Fibroblast of upper back skin (primary cell): ENCODE measurements around the gene EHMT1.
"Not testable (repeated sequence)": the region's sequence is repeated elsewhere in the genome, so short reads cannot be mapped to it uniquely, and the experiment has no call there.

ENCODE experiments used
- DNase-seq: peaks from one replicate; pipeline ENCODE4 v3.0.0-alpha.2; 2013

Gene EHMT1

DNA sequence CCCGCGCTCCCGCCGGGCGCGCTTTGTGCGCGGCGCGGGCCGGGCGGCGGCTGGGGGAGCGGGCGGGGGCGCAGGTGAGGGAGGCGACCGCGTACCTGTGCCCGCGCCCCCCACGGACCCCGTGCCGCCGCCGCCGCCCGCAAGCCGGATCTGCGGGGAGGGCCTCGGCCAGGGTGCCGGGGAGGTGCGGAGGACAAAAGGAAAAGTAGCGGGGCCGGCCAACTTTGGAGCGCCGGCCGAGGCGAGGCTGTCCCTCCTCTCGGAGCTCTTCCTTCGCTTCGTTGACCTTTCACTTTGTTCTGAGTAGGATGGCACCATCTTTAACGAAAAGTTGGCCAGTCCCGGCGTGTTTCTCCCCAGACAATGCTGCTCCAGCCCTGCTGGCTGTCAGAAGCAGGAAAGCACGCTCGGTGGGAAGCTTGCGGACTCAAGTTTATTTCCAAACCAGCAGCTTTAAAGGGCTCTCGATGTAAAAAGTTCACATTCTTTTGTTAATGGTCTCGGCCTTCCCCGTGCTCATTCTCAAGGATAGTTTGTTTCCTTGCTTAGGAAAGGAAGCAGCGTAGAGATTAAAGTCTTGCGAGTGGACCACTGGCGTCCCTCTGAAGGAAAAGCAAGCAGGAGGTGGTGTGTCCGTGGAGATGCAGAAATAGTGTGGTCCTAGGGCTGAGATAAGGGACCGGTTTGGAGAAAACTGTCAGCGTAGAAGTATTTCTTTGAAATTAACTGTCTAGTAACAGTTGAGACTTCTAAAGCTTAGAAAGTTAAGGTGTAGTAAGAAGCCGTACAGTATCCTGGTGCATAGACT lies 639 bp downstream of the EHMT1 start:
- DNase-seq: no peak

DNA sequence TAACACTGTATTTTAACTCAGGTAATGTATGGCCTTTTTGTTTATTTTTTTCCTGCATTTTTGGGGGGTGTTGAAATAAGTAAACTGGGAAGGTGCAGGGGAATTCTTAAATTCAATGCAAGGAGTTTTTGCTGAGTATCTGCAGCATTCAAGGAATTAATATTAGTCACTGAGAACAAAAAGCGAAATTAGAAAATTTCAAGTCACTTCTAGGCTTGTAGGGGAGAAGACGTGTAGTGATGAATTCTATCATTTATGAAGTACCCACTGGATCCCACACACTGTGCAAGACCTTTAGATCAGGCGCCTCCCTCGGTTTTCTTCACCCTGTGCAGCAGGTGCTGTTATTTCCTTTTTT lies 1.2 kb downstream of the EHMT1 start:
- DNase-seq: no peak

DNA sequence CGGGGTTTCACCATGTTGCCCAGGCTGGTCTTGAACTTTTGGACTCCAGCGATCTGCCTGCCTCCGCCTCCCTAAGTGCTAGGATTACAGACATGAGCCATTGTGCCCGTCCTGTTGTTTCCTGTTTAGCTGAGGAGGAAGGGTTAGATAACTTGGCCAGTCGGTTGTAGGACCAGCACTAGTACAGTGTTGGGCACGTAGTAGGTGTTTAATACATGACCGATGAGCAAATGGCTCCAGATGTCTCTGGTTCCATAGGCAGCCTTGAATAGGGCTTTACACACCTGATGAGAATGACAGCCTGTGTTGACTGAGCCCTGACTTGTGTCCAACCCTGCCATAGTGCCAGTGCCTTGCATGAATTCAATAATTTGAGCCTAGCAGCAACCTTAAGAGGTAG lies 1.8 kb downstream of the EHMT1 start:
- DNase-seq: no peak

DNA sequence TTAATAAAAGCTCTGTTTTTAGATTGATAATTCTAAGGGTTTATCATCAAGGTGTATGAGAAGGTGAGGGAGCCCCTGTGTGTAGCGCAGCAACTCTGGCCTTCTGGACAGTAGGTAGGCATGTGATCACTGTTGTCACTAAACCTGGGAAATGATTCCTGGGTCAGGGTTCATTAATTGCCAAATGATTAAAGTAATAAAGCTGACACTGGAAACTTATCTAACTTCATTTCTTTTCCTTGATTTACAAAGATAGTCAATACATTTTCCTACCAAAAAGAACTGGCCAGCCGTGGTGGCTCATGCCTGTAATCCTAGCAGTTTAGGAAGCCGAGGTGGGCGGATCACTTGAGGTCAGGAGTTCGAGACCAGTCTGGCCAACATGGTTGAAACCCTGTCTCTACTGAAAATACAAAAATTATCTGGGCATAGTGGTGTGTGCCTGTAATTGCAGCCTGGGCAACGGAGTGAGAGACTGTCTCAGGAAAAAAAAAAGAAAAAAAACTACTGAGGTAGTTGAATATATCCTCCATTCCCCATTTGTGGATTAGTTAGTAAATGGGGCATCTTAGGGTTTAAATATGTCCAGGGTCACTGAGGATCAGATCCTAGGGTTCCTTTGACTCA lies 2.4 kb downstream of the EHMT1 start:
- DNase-seq: no peak

DNA sequence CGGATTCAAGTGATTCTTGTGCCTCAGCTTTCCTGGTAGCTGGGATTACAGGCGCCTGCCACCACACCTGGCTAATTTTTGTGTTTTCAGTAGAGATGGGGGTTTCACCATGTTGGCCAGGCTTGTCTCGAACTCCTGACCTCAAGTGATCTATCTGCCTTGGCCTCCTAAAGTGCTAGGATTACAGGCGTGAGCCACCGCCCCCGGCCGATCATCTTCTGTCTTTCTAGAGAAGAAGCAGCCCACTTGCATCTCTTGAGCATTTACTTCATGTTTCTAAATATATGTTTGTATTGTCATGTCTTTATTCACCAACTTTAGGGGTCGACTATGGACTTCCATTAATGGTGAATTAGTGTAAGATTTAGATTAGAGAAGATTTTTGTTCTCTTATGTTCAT lies 3.4 kb downstream of the EHMT1 start:
- DNase-seq: not testable (repeated sequence)

DNA sequence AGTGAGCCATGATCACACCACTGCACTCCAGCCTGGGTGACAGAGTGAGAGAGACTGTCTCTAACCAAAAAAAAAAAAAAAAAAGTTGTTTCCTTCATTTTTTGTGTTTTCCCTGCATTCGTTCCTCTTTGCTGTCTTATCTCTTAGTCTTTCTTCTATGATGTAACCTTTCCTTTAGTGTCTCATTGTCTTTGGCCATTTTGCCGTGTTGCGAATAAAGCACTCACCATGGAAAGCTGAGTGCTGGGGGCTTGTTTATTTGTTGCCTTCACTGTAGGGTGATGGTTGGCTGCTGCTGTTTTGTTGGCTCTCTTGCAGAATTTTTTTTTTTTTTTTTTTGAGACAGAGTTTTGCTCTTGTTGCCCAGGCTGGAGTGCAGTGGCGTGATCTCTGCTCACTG lies 7.7 kb downstream of the EHMT1 start:
- no peak for DNase-seq

DNA sequence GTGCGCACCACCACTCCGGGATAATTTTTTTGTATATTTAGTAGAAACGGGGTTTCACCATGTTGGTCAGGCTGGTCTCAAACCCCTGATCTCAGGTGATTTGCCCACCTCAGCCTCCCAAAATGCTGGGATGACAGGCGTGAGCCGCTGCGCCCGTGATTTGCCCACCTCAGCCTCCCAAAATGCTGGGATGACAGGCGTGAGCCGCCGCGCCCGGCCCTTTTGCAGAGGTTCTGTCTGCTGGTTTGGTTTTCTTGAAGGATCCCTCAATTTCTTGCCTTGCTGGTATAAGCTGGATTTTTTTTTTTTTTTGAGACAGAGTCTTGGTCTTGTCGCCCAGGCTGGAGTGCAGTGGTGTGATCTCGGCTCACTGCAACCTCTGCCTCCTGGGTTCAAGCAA lies 8.6 kb downstream of the EHMT1 start:
- not testable (repeated sequence) for DNase-seq

DNA sequence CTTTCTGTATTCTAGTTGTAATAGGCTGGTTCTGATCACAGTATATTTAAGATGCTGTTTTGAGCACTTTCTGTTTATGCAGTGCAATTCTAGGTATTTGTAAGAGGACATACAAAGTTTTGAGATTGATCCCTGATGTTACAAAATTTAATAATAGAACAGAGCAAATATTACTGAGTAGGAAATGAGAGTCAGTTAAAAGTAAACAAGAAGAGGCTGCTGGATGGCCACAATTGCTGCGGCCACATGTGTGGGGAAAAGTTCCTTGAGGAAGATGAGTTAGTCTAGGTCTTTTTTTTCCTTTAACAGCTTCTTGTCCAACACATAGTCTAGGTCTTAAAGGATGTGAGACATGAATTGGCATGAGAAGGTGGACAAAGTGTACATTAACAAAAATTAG lies 11.3 kb downstream of the EHMT1 start:
- no peak for DNase-seq

DNA sequence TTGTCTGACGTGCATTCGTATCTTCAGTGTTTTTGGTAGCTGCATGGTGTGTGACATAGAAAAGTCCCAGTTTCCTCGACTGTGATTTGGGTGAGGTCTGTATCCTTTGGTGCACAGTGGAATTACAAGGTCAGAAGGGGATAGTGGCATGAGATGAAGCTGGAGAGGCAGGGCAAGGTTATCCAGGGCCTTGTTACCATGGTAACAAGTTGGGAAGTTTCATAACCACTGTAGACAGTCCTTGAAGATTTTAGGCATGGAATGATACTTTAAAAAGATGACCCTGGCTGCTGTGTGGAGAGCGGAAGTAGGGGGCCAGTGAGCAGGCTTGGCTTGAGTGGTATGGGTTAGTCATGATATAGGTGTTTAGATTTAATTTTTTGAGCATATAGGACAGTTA lies 11.9 kb downstream of the EHMT1 start:
- DNase-seq: no peak

DNA sequence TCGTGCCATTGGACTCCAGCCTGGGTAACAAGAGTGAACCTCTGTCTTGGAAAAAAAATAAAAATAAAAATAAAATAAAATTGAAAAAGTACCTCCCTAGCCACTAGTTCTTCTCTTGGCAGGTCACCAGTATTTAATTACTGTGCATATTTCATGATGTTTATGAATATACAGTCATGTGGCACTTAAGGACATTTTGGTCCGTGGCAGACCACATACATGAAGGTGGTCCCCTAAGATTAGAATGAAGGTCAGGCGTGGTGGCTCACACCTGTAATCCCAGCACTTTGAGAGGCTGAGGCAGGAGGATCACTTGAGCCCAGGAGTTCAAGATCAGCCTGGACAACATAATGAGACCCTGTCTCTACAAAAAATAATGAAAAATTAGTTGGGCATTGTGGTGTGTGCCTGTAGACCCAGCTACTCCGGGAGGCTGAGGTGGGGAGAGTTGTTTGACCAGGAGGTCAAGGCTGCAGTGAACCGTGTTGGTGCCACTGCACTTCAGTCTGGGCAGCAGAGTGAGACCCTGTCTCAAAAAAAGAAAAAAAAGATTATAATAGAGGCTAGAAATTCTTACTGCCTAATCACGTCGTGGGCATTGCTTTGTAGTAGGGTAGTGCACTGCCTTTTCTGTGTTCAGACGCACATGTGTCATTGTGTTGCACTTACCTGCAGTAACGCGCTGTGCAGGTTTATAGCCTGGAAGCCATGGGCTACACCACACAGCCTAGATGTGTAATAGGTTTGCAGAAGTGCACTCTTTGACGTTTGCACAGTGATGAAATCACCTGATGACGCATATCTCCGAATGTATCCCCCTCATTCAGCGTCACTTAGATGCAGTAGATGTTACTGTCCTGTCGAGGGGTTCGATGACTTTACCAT lies 12.8 kb downstream of the EHMT1 start:
- DNase-seq: no peak

DNA sequence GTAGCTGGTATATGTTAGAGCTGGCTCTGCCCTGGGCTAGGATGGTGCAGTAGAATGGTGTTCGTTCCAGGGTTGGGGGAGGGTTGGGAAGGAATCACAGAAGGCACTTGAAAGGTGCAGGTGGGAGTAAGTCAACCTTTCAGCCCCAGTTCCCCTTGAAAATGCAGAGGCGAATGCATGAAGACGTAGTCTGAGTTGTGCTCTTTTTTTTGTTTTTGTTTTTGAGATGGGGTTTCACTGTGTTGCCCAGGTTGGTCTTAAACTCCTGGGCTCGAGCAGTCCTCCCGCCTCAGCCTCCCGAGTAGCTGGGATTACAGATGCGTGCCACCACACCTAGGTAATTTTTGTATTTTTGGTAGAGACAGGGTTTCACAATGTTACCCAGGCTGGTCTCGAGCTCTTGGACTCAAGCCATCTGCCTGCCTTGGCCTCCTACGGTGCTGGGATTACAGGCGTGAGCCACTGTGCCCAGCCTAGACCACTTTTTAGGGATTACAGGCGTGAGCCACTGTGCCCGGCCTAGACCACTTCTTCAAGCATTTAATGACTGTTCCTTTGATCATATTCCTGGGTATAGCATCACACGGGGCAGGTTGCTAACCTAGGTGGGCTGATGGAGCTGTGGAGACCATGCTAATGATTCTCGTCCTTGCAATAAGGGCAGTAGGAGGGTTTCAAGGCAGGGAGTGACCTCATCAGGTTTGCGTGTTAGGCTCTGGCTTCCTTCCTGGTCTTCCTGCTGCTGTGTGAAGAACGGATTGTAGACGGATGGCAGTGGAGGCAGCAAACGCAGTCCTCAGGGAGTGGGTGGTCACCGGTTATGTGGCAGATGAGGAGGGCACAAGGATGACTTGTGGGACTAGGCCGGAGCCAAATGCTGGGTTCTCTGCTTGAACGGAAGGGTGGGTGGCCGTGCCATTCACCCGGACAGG lies 13.7 kb downstream of the EHMT1 start:
- no peak for DNase-seq

DNA sequence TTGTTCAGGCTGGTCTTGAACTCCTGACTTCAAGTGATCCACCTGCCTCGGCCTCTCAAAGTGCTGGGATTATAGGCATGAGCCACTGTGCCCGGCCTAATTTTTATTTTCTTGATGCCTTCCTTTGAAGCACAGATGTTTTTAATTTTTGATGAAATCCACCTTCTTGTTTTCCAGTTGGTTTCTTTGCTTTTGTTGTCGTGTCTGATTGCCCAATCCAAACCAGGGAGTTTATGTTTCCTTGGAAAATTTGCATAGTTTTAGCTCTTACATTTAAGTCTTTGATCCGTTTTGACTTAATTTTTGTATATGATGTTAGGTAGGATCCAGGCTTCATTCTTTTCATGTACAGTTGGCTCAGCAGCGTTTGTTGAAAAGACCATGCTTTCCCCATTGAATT lies 15.2 kb downstream of the EHMT1 start:
- DNase-seq: no peak

DNA sequence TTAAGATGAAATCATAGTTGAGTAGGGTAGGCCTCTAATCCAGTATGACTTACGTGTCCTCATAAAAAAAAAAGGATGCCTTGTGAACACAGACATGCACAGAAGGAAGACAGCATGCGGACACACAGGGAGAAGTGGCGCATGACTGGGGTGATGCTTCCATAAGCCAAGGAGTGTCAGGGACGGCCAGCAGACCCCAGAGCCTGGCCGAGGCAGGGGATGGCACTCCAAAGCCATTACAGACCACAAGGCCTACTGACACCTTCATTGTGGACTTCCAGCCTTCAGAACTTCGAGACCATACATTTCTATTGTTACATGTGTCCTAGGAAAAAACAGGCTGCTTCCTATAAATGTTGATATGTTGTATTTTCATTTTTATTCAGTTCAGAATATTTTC lies 19.9 kb downstream of the EHMT1 start:
- DNase-seq: no peak

DNA sequence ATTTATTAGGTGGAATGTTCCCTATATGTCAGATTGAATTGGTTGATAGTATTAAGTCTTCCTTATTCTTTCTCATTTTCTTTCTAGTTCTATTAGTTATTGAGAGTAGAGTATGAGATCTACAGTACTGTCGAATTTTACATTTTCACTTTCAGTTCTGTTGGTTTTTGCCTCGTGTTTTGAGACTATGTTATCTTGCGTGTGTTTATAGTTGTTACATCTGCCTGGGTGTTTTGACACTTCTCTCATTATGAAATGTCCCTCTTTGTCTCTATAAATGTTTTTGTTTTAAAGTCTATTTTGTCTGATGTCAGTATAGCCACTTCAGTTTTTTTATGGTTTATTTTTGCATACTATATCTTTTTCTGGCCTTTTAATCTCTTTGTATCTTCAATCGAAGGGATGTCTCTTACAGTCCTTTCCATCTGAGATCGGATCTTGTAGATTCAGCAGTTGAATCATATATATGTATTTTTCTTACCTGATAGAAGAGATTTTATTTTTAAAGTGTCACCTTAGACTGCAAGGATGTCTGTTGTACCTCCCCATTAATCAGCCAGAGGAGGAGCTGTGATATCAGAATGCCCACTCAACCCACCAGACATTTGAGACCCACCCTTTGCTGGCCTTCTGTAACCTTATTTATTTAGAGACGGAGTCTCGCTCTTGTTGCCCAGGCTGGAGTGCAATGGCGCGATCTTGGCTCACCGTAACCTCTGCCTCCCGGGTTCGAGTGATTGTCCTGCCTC lies 20.7 kb downstream of the EHMT1 start:
- no peak for DNase-seq

DNA sequence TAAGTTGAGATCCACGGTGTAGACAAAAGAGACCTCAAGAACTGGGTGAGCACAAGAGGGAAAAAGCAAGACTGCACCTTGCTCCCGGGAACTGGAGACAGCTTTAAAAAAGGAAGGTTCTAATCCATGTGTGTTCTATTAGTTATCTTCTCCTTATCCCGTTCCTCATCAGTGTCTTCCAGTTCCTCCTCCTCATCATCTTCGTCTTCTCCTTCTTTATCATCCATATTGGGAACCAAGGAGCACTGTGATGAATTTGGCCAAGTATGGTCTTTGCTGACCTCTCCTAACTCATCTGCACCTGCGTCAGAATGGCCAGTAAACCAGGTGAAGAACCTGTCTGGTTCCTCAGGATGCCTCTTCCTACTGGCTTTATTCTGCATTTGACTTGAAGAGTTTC lies 22.1 kb downstream of the EHMT1 start:
- no peak for DNase-seq

DNA sequence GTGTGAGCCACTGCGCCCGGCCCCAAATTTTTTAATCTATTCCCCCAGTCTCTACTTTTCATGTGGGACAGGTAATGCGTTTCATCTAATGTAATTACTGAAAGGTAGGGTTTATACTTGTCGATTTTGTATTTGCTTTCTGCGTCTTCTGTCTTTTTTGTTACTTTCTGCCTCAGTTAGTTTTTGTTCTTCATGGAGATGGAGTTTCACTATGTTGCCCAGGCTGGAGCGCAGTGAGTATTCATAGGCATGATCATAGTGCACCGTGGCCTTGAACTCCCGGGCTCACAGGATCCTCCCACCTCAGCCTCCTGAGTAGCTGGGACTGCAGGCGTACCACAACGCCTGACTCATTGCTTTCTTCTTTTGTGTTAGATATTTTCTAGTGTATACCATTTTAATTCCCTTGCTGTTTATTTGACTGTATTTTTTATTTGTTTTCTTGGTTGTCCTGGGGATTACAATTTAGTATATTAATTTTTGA lies 23.4 kb downstream of the EHMT1 start:
- no peak for DNase-seq

DNA sequence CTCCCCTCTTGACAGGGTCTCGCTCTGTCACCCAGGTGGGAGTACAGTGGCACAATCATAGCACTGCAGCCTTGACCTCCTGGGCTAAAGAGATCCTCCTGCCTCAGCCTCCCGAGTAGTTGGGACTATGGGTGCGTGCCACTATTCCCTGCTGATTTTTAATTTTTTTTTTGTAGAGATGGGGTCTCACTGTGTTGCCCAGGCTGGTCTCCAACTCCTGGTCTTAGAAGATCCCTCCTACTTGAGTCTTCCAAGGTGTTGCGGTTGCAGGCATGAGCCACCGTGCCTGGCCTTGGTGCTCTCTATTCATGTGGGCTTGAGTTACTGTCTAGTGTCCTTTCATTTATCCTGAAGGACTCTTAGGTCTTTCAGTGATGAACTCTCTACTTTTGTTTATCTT lies 24.1 kb downstream of the EHMT1 start:
- DNase-seq: no peak

DNA sequence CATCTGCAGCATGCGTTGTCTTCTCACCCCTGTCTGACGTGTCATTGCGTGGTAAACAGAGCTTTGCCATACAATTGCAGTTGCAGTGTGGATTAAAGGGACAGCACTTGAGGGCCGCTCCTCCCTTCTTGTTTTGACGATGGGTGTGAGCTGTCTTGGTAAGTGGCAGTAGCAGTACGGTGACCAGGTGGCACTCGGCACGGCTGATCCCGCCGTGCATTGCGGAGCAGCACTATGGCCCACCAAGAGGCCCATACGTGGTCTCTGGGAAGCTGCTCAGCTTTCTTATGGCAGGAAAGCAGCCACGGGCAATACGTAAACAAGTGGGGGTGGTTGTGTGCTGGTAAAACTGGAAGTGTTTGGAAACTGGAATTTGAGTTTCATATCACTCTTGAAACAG lies 25.1 kb downstream of the EHMT1 start:
- DNase-seq: no peak

DNA sequence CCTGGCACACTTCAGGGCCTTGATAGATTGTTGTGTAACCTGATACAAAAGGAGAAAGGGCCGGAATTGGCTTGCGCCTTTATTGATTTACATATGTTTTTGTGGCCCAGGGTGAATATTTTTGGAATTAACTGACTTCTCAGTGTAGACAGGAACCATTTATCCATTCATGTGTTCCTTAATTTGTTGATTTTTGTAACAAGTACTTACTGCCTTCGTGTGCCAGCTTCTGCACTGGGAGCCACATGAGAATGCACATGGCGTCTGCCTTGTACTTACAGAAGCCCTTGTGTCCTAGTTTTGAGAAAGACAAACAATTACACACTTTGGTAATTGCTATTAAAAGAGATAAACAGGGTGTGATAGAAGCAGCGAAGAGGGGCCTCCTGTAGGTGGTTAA lies 26.4 kb downstream of the EHMT1 start:
- no peak for DNase-seq

DNA sequence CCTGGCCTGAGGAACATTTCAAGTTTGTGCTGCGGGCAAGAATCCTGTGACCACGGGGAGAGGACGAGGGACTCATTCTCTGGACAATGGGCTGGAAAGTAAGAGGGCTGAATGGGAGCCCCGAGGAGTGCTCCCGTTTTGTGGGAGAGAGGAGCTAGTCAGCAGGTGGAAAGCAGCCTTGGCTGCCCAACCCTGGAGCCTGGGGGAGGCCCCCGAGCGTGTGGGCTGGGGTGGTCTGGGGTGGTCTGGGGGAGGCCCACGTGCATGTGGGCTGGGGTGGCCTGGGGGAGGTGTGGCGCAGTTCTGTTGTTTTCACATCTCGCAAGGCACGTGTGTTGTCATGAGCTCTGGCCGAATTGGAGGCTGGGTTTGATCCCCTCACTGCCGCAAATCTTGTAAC lies 27.5 kb downstream of the EHMT1 start:
- no peak for DNase-seq

DNA sequence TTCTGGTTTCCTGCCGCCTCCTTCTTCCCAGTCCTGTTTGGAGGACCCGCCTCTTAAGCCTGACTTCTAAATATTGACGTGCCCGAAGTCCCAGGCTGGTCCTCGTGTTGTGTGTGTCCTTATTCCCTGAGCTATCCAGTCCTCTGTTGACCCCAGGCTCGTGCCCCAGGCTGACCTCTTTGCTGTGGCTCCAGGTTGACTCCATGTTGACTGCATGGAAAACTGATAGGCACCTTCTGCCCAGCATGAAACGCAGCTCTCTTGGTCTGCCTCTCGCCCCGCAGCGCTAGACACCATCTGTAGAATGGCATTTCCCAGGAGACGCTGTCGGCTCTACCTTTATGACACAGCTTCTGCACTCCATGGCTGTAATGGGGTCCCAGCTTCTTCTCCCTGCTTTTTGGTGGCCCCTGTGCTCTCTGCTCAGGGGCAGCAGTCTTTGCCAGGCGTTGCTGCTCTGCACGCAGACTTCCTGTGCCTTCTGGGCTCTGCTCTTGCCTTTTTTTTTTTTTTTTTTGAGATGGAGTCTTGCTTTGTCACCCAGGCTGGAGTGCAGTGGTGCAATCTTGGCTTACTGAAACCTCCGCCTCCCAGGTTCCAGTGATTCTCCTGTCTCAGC lies 28.4 kb downstream of the EHMT1 start:
- DNase-seq: no peak
